ENCODE measurements around the gene NR6A1.

The NR6A1 gene

DNA sequence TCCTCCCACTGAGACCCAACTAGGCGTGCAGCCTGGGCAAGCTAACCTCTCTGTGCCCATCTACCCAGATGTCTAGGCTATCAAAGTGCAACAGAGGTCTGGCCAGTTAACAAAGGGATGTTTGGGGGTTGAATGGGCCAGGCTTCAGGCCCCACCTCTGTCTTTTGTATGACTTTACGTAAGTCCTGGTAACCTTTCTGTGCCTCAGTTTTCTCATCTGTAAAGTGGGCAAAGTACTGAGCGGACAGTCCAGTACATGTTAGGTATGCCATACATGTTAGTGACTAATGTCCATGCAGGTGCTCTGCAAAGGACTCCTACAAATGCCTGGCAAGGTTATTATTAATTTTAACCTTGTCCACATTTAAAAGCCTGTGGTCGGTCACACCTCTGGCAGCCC, 277.9 kb downstream of the NR6A1 start:
- TF ChIP-seq, protein P1, sequence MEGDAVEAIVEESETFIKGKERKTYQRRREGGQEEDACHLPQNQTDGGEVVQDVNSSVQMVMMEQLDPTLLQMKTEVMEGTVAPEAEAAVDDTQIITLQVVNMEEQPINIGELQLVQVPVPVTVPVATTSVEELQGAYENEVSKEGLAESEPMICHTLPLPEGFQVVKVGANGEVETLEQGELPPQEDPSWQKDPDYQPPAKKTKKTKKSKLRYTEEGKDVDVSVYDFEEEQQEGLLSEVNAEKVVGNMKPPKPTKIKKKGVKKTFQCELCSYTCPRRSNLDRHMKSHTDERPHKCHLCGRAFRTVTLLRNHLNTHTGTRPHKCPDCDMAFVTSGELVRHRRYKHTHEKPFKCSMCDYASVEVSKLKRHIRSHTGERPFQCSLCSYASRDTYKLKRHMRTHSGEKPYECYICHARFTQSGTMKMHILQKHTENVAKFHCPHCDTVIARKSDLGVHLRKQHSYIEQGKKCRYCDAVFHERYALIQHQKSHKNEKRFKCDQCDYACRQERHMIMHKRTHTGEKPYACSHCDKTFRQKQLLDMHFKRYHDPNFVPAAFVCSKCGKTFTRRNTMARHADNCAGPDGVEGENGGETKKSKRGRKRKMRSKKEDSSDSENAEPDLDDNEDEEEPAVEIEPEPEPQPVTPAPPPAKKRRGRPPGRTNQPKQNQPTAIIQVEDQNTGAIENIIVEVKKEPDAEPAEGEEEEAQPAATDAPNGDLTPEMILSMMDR (IDR thresholded peaks at IDR 0.05) = no peak
- DNase-seq (ENCODE audit: low spot score) = no peak
- H3K27ac ChIP-seq = no peak overlapping the region
- H3K4me3 ChIP-seq = no peak overlapping the region

DNA sequence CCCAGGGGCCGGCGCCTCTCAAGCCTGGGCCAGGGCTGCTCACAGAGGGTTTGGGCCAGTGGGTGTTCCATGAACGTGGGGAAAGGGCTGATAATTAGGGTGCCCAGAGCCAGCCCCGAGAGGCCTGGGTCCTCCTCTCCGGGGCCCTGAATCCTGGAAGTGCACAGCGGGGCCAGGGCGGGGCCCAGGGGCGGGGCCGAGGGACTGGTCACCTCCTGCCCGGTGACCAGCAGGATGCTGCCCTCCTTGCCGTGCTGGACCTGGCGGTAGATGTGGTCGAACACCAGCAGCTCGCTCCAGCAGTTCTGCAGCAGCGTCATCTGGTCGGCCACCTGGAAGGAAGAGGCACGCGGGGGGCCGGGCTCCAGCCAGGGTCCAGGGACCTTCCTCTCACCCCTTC, 278.3 kb downstream of the NR6A1 start:
- H3K27ac ChIP-seq = no peak overlapping the region
- no peak for DNase-seq (ENCODE audit: low spot score)
- TF ChIP-seq, protein P1 (IDR thresholded peaks at IDR 0.05) = no peak
- no peak overlapping the region for H3K4me3 ChIP-seq

DNA sequence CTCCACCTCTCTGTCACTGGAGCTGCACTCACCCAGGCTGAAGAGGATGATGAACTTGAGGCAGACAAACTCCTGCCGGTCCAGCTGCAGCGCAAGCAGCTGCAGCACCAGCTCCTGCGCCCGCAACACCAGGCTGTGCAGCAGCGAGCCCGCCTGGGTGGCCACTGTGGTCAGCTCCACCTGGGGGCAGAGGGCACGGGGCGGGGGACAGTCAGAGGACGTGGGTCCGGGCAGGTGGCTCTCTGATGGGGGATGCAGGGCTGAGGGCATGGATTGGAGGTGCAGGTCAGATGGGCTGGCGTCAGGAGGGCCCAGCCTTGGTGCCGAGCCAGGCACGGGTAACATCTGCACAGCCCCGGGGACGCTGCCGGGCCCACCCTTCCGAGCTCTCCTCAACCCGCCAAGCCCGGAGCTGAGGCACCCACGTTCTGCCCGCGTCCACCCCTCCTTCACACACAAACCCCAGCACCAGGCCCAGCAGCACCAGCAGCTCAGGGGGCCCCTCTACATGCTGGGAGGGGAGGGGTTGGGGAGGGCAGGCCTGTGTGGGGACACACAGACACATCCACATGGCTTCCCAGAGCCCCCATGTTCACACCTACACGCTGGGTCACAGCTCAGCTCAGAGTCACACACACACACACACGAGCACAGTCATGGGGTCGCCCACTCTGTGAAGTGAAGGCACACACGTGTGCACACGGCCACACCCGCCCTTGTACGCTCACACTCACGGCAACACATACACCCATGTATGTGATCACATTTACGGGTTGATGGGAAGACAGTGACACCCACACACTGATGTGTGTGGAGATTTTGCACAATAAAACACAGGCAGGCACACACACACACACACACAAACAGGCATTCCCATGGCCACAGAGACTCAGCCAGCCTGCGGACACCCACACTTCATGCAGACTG, 279.8 kb downstream of the NR6A1 start:
- Histone ChIP-seq H3K27ac (no peak overlapping the region), H3K4me3 (no peak overlapping the region)
- no peak for DNase-seq (ENCODE audit: low spot score)
- TF ChIP-seq, protein P1 (IDR thresholded peaks at IDR 0.05) = no peak

DNA sequence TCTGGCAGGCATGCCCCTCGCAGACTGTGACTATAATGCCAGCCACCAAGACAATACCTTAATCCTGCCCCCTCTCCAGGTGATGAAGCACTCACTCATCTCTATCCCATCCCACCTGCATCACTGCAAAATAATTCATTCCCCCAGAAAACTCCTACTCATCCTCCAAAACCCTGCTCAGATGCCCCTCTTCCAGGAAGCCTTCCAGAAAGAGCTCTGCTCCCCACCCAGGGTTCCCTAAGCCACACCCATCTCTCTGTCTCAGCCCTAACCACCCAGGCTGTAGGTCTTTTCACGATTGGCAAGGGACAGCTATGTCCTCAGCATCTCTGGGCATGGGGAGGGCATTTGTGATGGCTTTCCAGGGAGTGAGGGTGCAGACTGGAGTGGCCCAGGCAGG, 281.1 kb downstream of the NR6A1 start:
- Histone ChIP-seq H3K27ac (no peak overlapping the region), H3K4me3 (no peak overlapping the region)
- DNase-seq (ENCODE audit: low spot score) = no peak
- TF ChIP-seq, protein P1 (IDR thresholded peaks at IDR 0.05) = no peak

DNA sequence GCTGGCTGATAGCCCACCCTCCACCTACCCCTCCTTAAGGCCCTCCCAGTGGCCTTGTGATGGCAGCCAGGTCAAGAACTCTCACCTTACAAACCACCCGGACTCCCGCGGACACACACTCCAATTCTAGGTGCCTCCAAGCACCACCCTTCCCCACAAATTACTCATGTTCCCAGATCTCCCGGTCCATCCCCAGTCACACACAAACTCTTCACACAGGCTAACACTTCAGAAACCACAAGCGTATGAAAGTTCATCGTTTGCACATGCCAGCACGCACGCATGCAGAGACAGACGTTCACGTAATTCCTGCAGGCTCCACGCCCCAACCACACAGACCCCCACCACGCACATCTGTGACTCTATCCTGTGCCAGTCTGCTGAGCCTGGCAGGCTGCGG, 281.9 kb downstream of the NR6A1 start:
- DNase-seq (ENCODE audit: low spot score) = no peak
- TF ChIP-seq, protein P1 (IDR thresholded peaks at IDR 0.05) = no peak
- Histone ChIP-seq H3K4me3 (no peak overlapping the region), H3K27ac (no peak overlapping the region)

DNA sequence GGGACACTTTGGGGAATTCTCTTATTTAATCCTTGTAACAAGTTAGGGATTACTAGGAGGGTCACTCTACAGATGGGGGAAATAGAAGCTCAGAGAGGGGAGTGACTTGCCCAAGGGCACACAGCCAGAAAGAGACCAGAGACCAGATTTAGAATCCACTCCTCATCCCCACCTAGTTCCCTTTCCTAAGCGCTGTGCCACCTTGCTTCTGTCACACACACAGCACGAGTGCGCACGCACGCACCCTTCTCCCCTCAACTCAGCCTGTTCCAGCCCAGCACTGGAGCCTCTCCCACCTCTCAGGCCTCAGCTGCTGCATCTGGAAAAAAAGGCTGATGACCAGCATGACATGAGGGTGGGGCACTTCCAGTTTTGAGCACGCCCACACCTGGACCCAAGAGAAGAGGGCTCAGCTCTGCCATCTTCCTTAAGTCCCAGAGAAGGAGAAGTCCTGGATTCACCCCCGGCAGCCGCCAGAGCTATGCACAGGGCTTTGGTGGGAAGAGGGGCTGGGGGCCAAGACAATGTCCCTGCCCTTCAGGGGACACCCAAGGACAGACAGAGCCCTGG, 282.4 kb downstream of the NR6A1 start:
- TF ChIP-seq, protein P1 (IDR thresholded peaks at IDR 0.05) = no peak
- Histone ChIP-seq H3K4me3 (no peak overlapping the region), H3K27ac (no peak overlapping the region)
- DNase-seq (ENCODE audit: low spot score) = no peak

Measured in coronary artery (tissue), 2 donors.